Measurements from ENCODE around the gene KRT17.

DNA sequence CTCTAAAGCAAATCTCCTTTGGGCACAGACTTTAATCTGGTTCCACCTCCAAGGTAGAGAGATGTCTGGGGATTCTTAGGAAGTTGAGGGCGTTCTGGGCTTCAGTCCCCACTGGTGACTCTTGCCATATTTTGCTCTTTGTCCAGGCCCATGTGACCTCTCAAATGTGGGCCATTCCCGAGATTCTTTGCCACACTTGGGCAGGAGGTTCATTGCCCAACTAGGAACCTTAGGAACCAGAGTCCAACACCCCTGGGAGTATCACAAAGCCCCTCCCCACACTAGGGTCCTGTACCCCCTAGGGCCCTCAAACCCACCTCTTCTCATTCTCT is 44.2 kb downstream of the KRT17 start:
- TF ChIP-seq EZH2phosphoT487 (IDR thresholded peaks at IDR 0.05; ENCODE audit: insufficient read depth, low read depth) = no peak
- no peak for TF ChIP-seq EZH2 (IDR thresholded peaks at IDR 0.05; ENCODE audit: insufficient read depth, poor library complexity, severe bottlenecking)
